GM23338 (cell line): ENCODE data around the gene KIAA1755. TPM values are rescaled to one million over a fixed set of nuclear protein-coding genes. Genes with fewer than 3 reads are reported as not detected.

ENCODE experiments used
- ATAC-seq: fragments of 200-7000 bp; cut with Tn5 transposase; 3 replicates; pipeline ENCODE4 v1.9.1; 2020
- DNase-seq: peaks from one replicate; pipeline ENCODE4 v3.0.0-alpha.2; 2015; ENCODE audit warnings: low spot score
- H2AFZ ChIP-seq: fragments of 200-600 bp; sonication (generic); 2 replicates; pipeline ENCODE4 v1.8.0; 2016; ENCODE audit warnings: antibody characterized with exemption, mild to moderate bottlenecking, moderate library complexity
- H3F3A ChIP-seq: fragments of 200-600 bp; sonication (generic); replicated peaks from 2 replicates; pipeline ENCODE4 v1.8.0; 2017; ENCODE audit warnings: antibody characterized with exemption, mixed run types, low read depth
- H3K27ac ChIP-seq: fragments of 200-600 bp; sonication (generic); 2 replicates; pipeline ENCODE4 v1.6.1; 2016; ENCODE audit warnings: low read depth
- H3K27me3 ChIP-seq: fragments of 200-600 bp; sonication (generic); 2 replicates; pipeline ENCODE4 v1.8.0; 2016; ENCODE audit warnings: mild to moderate bottlenecking, mixed run types, moderate library complexity; ENCODE audit not compliant: insufficient read depth
- H3K36me3 ChIP-seq: fragments of 200-600 bp; sonication (generic); 2 replicates; pipeline ENCODE4 v1.8.0; 2016; ENCODE audit warnings: mild to moderate bottlenecking; ENCODE audit not compliant: insufficient read depth
- H3K4me1 ChIP-seq: fragments of 200-600 bp; sonication (generic); 2 replicates; pipeline ENCODE4 v1.8.0; 2016; ENCODE audit warnings: mild to moderate bottlenecking, moderate library complexity; ENCODE audit not compliant: insufficient read depth
- H3K4me2 ChIP-seq: fragments of 200-600 bp; sonication (generic); 2 replicates; pipeline ENCODE4 v1.7.1; 2017; ENCODE audit warnings: mixed run types
- H3K4me3 ChIP-seq: fragments of 200-600 bp; sonication (generic); 2 replicates; pipeline ENCODE4 v1.6.1; 2016; ENCODE audit warnings: mixed run types
- H3K79me2 ChIP-seq: fragments of 200-600 bp; sonication (generic); replicated peaks from 2 replicates; pipeline ENCODE4 v1.8.0; 2017; ENCODE audit warnings: mild to moderate bottlenecking; ENCODE audit not compliant: insufficient read depth
- H3K9me2 ChIP-seq: fragments of 200-600 bp; sonication (generic); 2 replicates; pipeline ENCODE4 v1.8.0; 2017; ENCODE audit not compliant: insufficient read depth
- H4K20me1 ChIP-seq: fragments of 200-600 bp; sonication (generic); replicated peaks from 2 replicates; pipeline ENCODE4 v1.8.0; 2017; ENCODE audit warnings: mild to moderate bottlenecking; ENCODE audit not compliant: insufficient read depth
- H3K27ac Mint-ChIP-seq: 2 replicates; pipeline ENCODE4 v1.8.0; 2020; ENCODE audit warnings: inconsistent platforms, mild to moderate bottlenecking, moderate library complexity, mixed read lengths
- H3K27me3 Mint-ChIP-seq: 3 replicates; pipeline ENCODE4 v1.8.0; 2022; ENCODE audit warnings: low read depth, mild to moderate bottlenecking, moderate library complexity, mixed read lengths, inconsistent platforms; ENCODE audit not compliant: insufficient read depth, poor library complexity
- H3K36me3 Mint-ChIP-seq: 3 replicates; pipeline ENCODE4 v1.8.0; 2021; ENCODE audit warnings: low read depth, mild to moderate bottlenecking, inconsistent platforms, moderate library complexity, mixed read lengths
- H3K4me1 Mint-ChIP-seq: 3 replicates; pipeline ENCODE4 v1.8.0; 2020; ENCODE audit warnings: mild to moderate bottlenecking, inconsistent platforms, mixed read lengths
- H3K4me3 Mint-ChIP-seq: 3 replicates; pipeline ENCODE4 v1.8.0; 2021; ENCODE audit warnings: moderate library complexity, mild to moderate bottlenecking, inconsistent platforms, mixed read lengths
- H3K9me3 Mint-ChIP-seq: 3 replicates; pipeline ENCODE4 v1.8.0; 2020; ENCODE audit warnings: moderate library complexity, mild to moderate bottlenecking, inconsistent platforms, mixed read lengths
- CREB1 ChIP-seq: fragments of 250-450 bp; sonication (Bioruptor Pico); IDR thresholded peaks from 2 replicates; pipeline ENCODE4 v1.5.0; 2020; ENCODE audit warnings: low read depth, mild to moderate bottlenecking, moderate library complexity
- EZH2phosphoT487 ChIP-seq: fragments of 200-600 bp; sonication (generic); IDR thresholded peaks from one replicate; pipeline ENCODE4 v1.8.1; 2018; ENCODE audit warnings: antibody characterized with exemption; ENCODE audit not compliant: unreplicated experiment
- NANOG ChIP-seq: IDR thresholded peaks from 2 replicates; pipeline ENCODE4 v1.6.1; 2016; ENCODE audit warnings: antibody characterized with exemption, borderline replicate concordance
- polyA plus RNA-seq: library from polyadenylated mRNA; unstranded; fragments of >200 nt; fragmentation: Nextera tagmentation; extraction: Ambion mirVana; gene quantifications from 2 replicates; pipeline ENCODE4 v1.2.1, GENCODE V29; 2016
- total RNA-seq: library from RNA; depleted of rRNA; stranded (reverse); fragments of >200 nt; shearing (Covaris generic); gene quantifications from 2 replicates; pipeline ENCODE4 v1.2.3, GENCODE V29; 2014
- TF ChIP-seq, protein P1 (sequence below): fragments of 250-450 bp; sonication (Bioruptor Pico); IDR thresholded peaks from 2 replicates; pipeline ENCODE4 v1.5.0; 2020; ENCODE audit warnings: mild to moderate bottlenecking, moderate library complexity
- TF ChIP-seq, protein P2 (sequence below): IDR thresholded peaks from 2 replicates; pipeline ENCODE4 v1.6.1; 2016; ENCODE audit warnings: antibody characterized with exemption

Gene KIAA1755
- total and polyA plus RNA-seq, 2 experiments from 2014 or later, result 0.28 TPM; not detected in 1

GRCh38 chr20:38216746-38217595, 43.6 kb downstream of the KIAA1755 start (continued):
- TF ChIP-seq, protein P1, sequence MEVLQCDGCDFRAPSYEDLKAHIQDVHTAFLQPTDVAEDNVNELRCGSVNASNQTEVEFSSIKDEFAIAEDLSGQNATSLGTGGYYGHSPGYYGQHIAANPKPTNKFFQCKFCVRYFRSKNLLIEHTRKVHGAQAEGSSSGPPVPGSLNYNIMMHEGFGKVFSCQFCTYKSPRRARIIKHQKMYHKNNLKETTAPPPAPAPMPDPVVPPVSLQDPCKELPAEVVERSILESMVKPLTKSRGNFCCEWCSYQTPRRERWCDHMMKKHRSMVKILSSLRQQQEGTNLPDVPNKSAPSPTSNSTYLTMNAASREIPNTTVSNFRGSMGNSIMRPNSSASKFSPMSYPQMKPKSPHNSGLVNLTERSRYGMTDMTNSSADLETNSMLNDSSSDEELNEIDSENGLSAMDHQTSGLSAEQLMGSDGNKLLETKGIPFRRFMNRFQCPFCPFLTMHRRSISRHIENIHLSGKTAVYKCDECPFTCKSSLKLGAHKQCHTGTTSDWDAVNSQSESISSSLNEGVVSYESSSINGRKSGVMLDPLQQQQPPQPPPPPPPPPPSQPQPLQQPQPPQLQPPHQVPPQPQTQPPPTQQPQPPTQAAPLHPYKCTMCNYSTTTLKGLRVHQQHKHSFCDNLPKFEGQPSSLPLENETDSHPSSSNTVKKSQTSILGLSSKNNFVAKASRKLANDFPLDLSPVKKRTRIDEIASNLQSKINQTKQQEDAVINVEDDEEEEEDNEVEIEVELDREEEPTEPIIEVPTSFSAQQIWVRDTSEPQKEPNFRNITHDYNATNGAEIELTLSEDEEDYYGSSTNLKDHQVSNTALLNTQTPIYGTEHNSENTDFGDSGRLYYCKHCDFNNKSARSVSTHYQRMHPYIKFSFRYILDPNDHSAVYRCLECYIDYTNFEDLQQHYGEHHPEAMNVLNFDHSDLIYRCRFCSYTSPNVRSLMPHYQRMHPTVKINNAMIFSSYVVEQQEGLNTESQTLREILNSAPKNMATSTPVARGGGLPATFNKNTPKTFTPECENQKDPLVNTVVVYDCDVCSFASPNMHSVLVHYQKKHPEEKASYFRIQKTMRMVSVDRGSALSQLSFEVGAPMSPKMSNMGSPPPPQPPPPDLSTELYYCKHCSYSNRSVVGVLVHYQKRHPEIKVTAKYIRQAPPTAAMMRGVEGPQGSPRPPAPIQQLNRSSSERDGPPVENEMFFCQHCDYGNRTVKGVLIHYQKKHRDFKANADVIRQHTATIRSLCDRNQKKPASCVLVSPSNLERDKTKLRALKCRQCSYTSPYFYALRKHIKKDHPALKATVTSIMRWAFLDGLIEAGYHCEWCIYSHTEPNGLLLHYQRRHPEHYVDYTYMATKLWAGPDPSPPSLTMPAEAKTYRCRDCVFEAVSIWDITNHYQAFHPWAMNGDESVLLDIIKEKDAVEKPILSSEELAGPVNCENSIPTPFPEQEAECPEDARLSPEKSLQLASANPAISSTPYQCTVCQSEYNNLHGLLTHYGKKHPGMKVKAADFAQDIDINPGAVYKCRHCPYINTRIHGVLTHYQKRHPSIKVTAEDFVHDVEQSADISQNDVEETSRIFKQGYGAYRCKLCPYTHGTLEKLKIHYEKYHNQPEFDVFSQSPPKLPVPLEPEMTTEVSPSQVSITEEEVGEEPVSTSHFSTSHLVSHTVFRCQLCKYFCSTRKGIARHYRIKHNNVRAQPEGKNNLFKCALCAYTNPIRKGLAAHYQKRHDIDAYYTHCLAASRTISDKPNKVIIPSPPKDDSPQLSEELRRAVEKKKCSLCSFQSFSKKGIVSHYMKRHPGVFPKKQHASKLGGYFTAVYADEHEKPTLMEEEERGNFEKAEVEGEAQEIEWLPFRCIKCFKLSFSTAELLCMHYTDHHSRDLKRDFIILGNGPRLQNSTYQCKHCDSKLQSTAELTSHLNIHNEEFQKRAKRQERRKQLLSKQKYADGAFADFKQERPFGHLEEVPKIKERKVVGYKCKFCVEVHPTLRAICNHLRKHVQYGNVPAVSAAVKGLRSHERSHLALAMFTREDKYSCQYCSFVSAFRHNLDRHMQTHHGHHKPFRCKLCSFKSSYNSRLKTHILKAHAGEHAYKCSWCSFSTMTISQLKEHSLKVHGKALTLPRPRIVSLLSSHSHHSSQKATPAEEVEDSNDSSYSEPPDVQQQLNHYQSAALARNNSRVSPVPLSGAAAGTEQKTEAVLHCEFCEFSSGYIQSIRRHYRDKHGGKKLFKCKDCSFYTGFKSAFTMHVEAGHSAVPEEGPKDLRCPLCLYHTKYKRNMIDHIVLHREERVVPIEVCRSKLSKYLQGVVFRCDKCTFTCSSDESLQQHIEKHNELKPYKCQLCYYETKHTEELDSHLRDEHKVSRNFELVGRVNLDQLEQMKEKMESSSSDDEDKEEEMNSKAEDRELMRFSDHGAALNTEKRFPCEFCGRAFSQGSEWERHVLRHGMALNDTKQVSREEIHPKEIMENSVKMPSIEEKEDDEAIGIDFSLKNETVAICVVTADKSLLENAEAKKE, result no peak
- no peak for TF ChIP-seq EZH2phosphoT487
- TF ChIP-seq, protein P2, sequence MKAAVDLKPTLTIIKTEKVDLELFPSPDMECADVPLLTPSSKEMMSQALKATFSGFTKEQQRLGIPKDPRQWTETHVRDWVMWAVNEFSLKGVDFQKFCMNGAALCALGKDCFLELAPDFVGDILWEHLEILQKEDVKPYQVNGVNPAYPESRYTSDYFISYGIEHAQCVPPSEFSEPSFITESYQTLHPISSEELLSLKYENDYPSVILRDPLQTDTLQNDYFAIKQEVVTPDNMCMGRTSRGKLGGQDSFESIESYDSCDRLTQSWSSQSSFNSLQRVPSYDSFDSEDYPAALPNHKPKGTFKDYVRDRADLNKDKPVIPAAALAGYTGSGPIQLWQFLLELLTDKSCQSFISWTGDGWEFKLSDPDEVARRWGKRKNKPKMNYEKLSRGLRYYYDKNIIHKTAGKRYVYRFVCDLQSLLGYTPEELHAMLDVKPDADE, result no peak
- TF ChIP-seq NANOG, result no peak
- no peak for TF ChIP-seq CREB1 (CRISPR knock-in tag)

GRCh38 chr20:38216201-38216600, 44.3 kb downstream of the KIAA1755 start:
- H4K20me1 ChIP-seq, result no peaks in the 10 kb centered on the region
- TF ChIP-seq, protein P2, result no peak
- ATAC-seq (no peak), DNase-seq (no peak)
- Mint-ChIP-seq H3K4me1 (peaks cover 3% of the 10 kb centered on the region; the same call in 2 of the 3 replicates), H3K36me3 (no peaks in the 10 kb centered on the region), H3K27me3 (peaks cover 6% of the 10 kb centered on the region), H3K27ac (no peak overlapping the region), H3K4me3 (no peak overlapping the region), H3K9me3 (no peaks in the 10 kb centered on the region)
- no peaks in the 10 kb centered on the region for H3K4me1 ChIP-seq
- H2AFZ ChIP-seq, result no peak overlapping the region
- H3K4me2 ChIP-seq, result no peak overlapping the region
- no peaks in the 10 kb centered on the region for H3K9me2 ChIP-seq
- no peaks in the 10 kb centered on the region for H3F3A ChIP-seq
- H3K79me2 ChIP-seq, result no peaks in the 10 kb centered on the region
- no peak overlapping the region for H3K27ac ChIP-seq
- no peaks in the 10 kb centered on the region for H3K36me3 ChIP-seq
- H3K27me3 ChIP-seq, result no peaks in the 10 kb centered on the region
- H3K4me3 ChIP-seq, result no peak overlapping the region
